ENCODE measurements around the gene VPS16. TPM values are rescaled to one million over a fixed set of nuclear protein-coding genes. Genes with fewer than 3 reads are reported as not detected.

Gene VPS16
- total RNA-seq, 1 experiment from 2014 or later: 26.2 TPM

GRCh38 chr20:2840138-2840966, at the start of gene VPS16, which contains the start of gene PCED1A (continued):
- TF ChIP-seq ZNF532 (CRISPR knock-in tag; IDR thresholded peaks at IDR 0.05; ENCODE audit: borderline replicate concordance): no peak
- TF ChIP-seq ZNF671 (CRISPR knock-in tag; IDR thresholded peaks at IDR 0.05): no peak
- peak; percentile 67; the same call in 1 of the 2 replicates for TF ChIP-seq ZNF416 (CRISPR knock-in tag; IDR thresholded peaks at IDR 0.05)
- TF ChIP-seq NFYB (CRISPR knock-in tag; conservative IDR thresholded peaks at IDR 0.05; ENCODE audit: low read depth): 0 out of 2 replicates have a peak, but pooled peaks have one; percentile 16
- peak; percentile 83; the same call in 1 of the 2 replicates for TF ChIP-seq FOXP1 (CRISPR knock-in tag; IDR thresholded peaks at IDR 0.05; ENCODE audit: borderline replicate concordance)
- TF ChIP-seq ETV6 (CRISPR knock-in tag; IDR thresholded peaks at IDR 0.05): peak; percentile 85
- peak; percentile 86; the same call in 1 of the 2 replicates for TF ChIP-seq RELA (CRISPR knock-in tag; IDR thresholded peaks at IDR 0.05; ENCODE audit: borderline replicate concordance)
- no peak for TF ChIP-seq EMX1 (CRISPR knock-in tag; IDR thresholded peaks at IDR 0.05)
- no peak for TF ChIP-seq AR (CRISPR knock-in tag; IDR thresholded peaks at IDR 0.05)
- TF ChIP-seq ZNF425 (CRISPR knock-in tag; conservative IDR thresholded peaks at IDR 0.05): no peak
- peak; percentile 81 for TF ChIP-seq E2F5 (CRISPR knock-in tag; IDR thresholded peaks at IDR 0.05)
- TF ChIP-seq E2F4 (CRISPR knock-in tag; IDR thresholded peaks at IDR 0.05; ENCODE audit: borderline replicate concordance, low read depth): peak; percentile 25; the same call in 1 of the 2 replicates
- no peak for TF ChIP-seq IRF2 (CRISPR knock-in tag; IDR thresholded peaks at IDR 0.05; ENCODE audit: borderline replicate concordance, low read depth)
- TF ChIP-seq ERG (CRISPR knock-in tag; IDR thresholded peaks at IDR 0.05): no peak
- TF ChIP-seq MXD4 (CRISPR knock-in tag; IDR thresholded peaks at IDR 0.05; ENCODE audit: borderline replicate concordance): no peak
- no peak for TF ChIP-seq SMAD4 (CRISPR knock-in tag; IDR thresholded peaks at IDR 0.05)
- peak; percentile 71 for TF ChIP-seq ZNF138 (CRISPR knock-in tag; conservative IDR thresholded peaks at IDR 0.05)
- TF ChIP-seq STAT6 (CRISPR knock-in tag; conservative IDR thresholded peaks at IDR 0.05; ENCODE audit: low read depth): no peak
- no peak for TF ChIP-seq GRHL2 (CRISPR knock-in tag; IDR thresholded peaks at IDR 0.05; ENCODE audit: insufficient replicate concordance, severe bottlenecking)
- TF ChIP-seq TEAD1 (CRISPR knock-in tag; IDR thresholded peaks at IDR 0.05): peak; percentile 91
- TF ChIP-seq RORB (CRISPR knock-in tag; IDR thresholded peaks at IDR 0.05): no peak
- 0 out of 2 replicates have a peak, but pooled peaks have one; percentile 64 for TF ChIP-seq ATF1 (CRISPR knock-in tag; IDR thresholded peaks at IDR 0.05)
- no peak for TF ChIP-seq SOX15 (CRISPR knock-in tag; IDR thresholded peaks at IDR 0.05)
